Keratinocyte (primary cell): Measurements from ENCODE around the gene ZNF521. TPM values are rescaled to one million over a fixed set of nuclear protein-coding genes. Genes with fewer than 3 reads are reported as not detected.

Source experiments
- DNase-seq: peaks from one replicate; pipeline ENCODE4 v3.0.0-alpha.2; 2011; ENCODE audit warnings: low read depth, missing footprints, low spot score
- FAIRE-seq: peaks from 2 replicates; lab custom pipeline; 2011; peaks lifted over from hg19 to GRCh38; lab: Jason Lieb, UNC
- H2AFZ ChIP-seq: 2 replicates; pipeline ENCODE4 v1.6.0; 2012; ENCODE audit warnings: low read length, control low read depth, inconsistent platforms; ENCODE audit not compliant: control insufficient read depth
- H3K27ac ChIP-seq: 2 replicates; pipeline ENCODE4 v1.5.1; 2011; ENCODE audit warnings: low read length; ENCODE audit not compliant: control insufficient read depth, insufficient read depth
- H3K27me3 ChIP-seq: 3 replicates; pipeline ENCODE4 v1.6.0; 2011; ENCODE audit warnings: low read length; ENCODE audit not compliant: control insufficient read depth, insufficient read depth; ENCODE audit errors: extremely low read depth
- H3K36me3 ChIP-seq, 2 experiments: 2 replicates in 1 of 2; 3 replicates in 1 of 2; pipeline ENCODE4 v1.5.1; 2011; ENCODE audit warnings: low read length in 2 of 2, mild to moderate bottlenecking in 1 of 2; ENCODE audit not compliant: control insufficient read depth in 2 of 2, insufficient read depth in 2 of 2; ENCODE audit errors: extremely low read depth in 1 of 2
- H3K4me1 ChIP-seq: 3 replicates; pipeline ENCODE4 v1.5.1; 2011; ENCODE audit warnings: low read length; ENCODE audit not compliant: control insufficient read depth, insufficient read depth; ENCODE audit errors: extremely low read depth
- H3K4me2 ChIP-seq: 3 replicates; pipeline ENCODE4 v1.6.0; 2011; ENCODE audit warnings: low read depth, low read length; ENCODE audit not compliant: control insufficient read depth, insufficient read depth; ENCODE audit errors: extremely low read depth
- H3K4me3 ChIP-seq, 3 experiments: fragments of 200-600 bp in 1 of 3; sonication (generic) in 1 of 3; 2 replicates in 2 of 3; 3 replicates in 1 of 3; pipeline ENCODE4 v1.5.1; 2011 to 2016; ENCODE audit warnings: low read length in 3 of 3, mild to moderate bottlenecking in 3 of 3, control low read depth in 2 of 3, inconsistent platforms in 1 of 3, low read depth in 1 of 3, mixed read lengths in 1 of 3, mixed run types in 1 of 3, moderate library complexity in 1 of 3; ENCODE audit not compliant: control insufficient read depth in 2 of 3, insufficient read depth in 2 of 3; ENCODE audit errors: extremely low read depth in 1 of 3
- H3K79me2 ChIP-seq: 2 replicates; pipeline ENCODE4 v1.6.0; 2012; ENCODE audit warnings: low read length; ENCODE audit not compliant: control insufficient read depth, insufficient read depth
- H3K9ac ChIP-seq: 3 replicates; pipeline ENCODE4 v1.6.0; 2011; ENCODE audit warnings: low read length; ENCODE audit not compliant: control insufficient read depth, insufficient read depth; ENCODE audit errors: extremely low read depth
- H3K9me1 ChIP-seq: 3 replicates; pipeline ENCODE4 v1.6.0; 2011; ENCODE audit warnings: low read length; ENCODE audit not compliant: control insufficient read depth, insufficient read depth; ENCODE audit errors: extremely low read depth
- H3K9me3 ChIP-seq: 2 replicates; pipeline ENCODE4 v1.5.1; 2012; ENCODE audit warnings: low read depth, low read length; ENCODE audit not compliant: control insufficient read depth
- H4K20me1 ChIP-seq: 3 replicates; pipeline ENCODE4 v1.6.0; 2011; ENCODE audit warnings: low read length; ENCODE audit not compliant: control insufficient read depth, insufficient read depth; ENCODE audit errors: extremely low read depth
- CTCF ChIP-seq, 3 experiments: IDR thresholded peaks in 1 of 3; conservative IDR thresholded peaks in 1 of 3; optimal IDR thresholded peaks in 1 of 3; 2 replicates in 2 of 3; 3 replicates in 1 of 3; pipeline versions ENCODE3 to v1.5.1; 2011; ENCODE audit warnings: low read length in 3 of 3, mild to moderate bottlenecking in 3 of 3, moderate library complexity in 2 of 3, control low read depth in 1 of 3, inconsistent platforms in 1 of 3; ENCODE audit not compliant: insufficient read depth in 2 of 3; ENCODE audit errors: extremely low read depth in 1 of 3
- EZH2 ChIP-seq: IDR thresholded peaks from one replicate; pipeline ENCODE4 v1.6.1; 2012; ENCODE audit warnings: inconsistent platforms, mild to moderate bottlenecking, low read length, moderate library complexity
- dilution Hi-C: fragments of 300-500 bp; cut with MboI; formaldehyde crosslinking; loops from one replicate; pipeline ENCODE4 v1.7.0; 2020; ENCODE audit warnings: low sequenced_read_pairs; ENCODE audit not compliant: extremely low pct_ligation_motif_present
- polyA plus RNA-seq, 5 experiments: library from polyadenylated mRNA; depleted of rRNA in 3 of 5; stranded (reverse) in 3 of 5; stranded (forward) in 1 of 5; unstranded in 1 of 5; fragments of >200 nt; gene quantifications; 1 replicate in 1 of 5; 2 replicates in 3 of 5; 3 replicates in 1 of 5; pipeline versions ENCODE4 v1.2.1 to v1.2.3, GENCODE V29; 2011 to 2012; ENCODE audit warnings: missing spikeins in 2 of 5, low read depth in 1 of 5, low replicate concordance in 1 of 5

ZNF521 gene
- polyA plus RNA-seq, 1 donor (not counting 4 experiments of a cell fraction or from before 2014, with no cell fraction given): 0.07 TPM

DNA sequence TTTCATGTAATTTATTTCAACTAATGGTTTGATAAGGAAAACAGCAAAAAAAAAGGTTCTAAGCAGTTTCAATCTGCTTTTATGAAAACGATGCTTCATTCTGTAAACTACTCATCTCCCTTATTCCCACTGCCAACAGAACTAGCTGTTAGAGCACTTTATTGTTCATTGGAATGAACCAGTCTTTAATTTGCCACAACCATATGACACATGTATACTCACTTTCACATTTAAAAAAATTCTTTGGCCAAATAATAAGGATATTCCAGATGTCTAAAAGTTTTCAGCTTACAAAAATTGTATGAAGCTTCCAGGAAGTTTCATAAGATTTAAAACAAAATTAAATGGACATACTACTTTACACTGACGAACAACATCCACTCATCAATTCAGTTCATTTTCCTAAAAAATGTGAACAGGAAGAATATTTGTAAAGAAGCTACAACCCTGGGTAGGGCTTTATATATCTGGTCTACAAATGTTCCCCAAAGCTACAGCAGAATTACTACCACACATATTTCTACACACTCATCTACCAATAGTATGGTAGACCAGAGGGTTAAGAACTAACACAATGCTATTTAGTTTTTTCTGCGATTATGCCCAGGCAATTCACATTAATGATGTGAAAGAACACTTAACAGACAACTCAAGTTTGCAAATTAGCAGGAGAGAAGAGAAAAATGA lies 37.7 kb downstream of the ZNF521 start:
- no peaks in the 10 kb centered on the region for H3K79me2 ChIP-seq
- H3K9ac ChIP-seq: no peak overlapping the region
- H3K27me3 ChIP-seq: no peaks in the 10 kb centered on the region
- H3K4me3 ChIP-seq: no peak overlapping the region
- dilution Hi-C loops: no loop called here
- H3K9me3 ChIP-seq: no peaks in the 10 kb centered on the region
- H2AFZ ChIP-seq: no peak overlapping the region
- no peaks in the 10 kb centered on the region for H3K36me3 ChIP-seq
- no peak overlapping the region for H3K27ac ChIP-seq
- DNase-seq: no peak
- H3K9me1 ChIP-seq: no peaks in the 10 kb centered on the region
- TF ChIP-seq CTCF (optimal IDR thresholded peaks at IDR 0.05 in 1 of 3, IDR thresholded peaks at IDR 0.05 in 1 of 3, conservative IDR thresholded peaks at IDR 0.05 in 1 of 3; ENCODE audit: extremely low read depth in 1 of 3, insufficient read depth in 2 of 3, low read length in 3 of 3) (no peak), EZH2 (no peak)
- no peaks in the 10 kb centered on the region for H4K20me1 ChIP-seq
- no peak overlapping the region for H3K4me2 ChIP-seq
- no peaks in the 10 kb centered on the region for H3K4me1 ChIP-seq
- FAIRE-seq: no peak

- dilution Hi-C loops: no loop called here
- TF ChIP-seq CTCF (optimal IDR thresholded peaks at IDR 0.05 in 1 of 3, IDR thresholded peaks at IDR 0.05 in 1 of 3, conservative IDR thresholded peaks at IDR 0.05 in 1 of 3; ENCODE audit: extremely low read depth in 1 of 3, insufficient read depth in 2 of 3, low read length in 3 of 3): no peak
- TF ChIP-seq EZH2: no peak
Observed at GRCh38 chr18:25313268-25313667, 38.7 kb downstream of the ZNF521 start.

More at GRCh38 chr18:25313268-25313667, 38.7 kb downstream of the ZNF521 start:
- Histone ChIP-seq H3K36me3 (no peaks in the 10 kb centered on the region), H4K20me1 (no peaks in the 10 kb centered on the region), H3K79me2 (no peaks in the 10 kb centered on the region), H3K9ac (no peak overlapping the region), H3K27ac (no peak overlapping the region), H3K4me3 (no peak overlapping the region), H3K4me2 (no peak overlapping the region), H3K27me3 (no peaks in the 10 kb centered on the region), H3K9me3 (no peaks in the 10 kb centered on the region), H3K4me1 (no peaks in the 10 kb centered on the region), H2AFZ (no peak overlapping the region), H3K9me1 (no peaks in the 10 kb centered on the region)
- FAIRE-seq (no peak), DNase-seq (no peak)
